ENCODE results near the gene CSK. TPM values are rescaled to one million over a fixed set of nuclear protein-coding genes. Genes with fewer than 3 reads are reported as not detected.

CSK gene
- polyA plus RNA-seq (2013), result 25.3 and 25.5 TPM in 2 replicates

- peak within 1 kb of the TSS; percentile 19 for H2BK12ac ChIP-seq (ENCODE audit: low read length)
- peak within 1 kb of the TSS; percentile 77 for H3K14ac ChIP-seq (ENCODE audit: low read length)
- H4K8ac ChIP-seq (ENCODE audit: low read depth, low read length), result peak within 1 kb of the TSS; percentile 79
- H3K4me2 ChIP-seq (ENCODE audit: low read length), result peak within 1 kb of the TSS; percentile 91
- H2AK5ac ChIP-seq (ENCODE audit: low read length), result peak within 1 kb of the TSS; percentile 39
- peak within 1 kb of the TSS; percentile 80 for H3K4me3 ChIP-seq (ENCODE audit: low read depth, low read length)
- H3K79me1 ChIP-seq (ENCODE audit: low read length), result peaks cover 7% of the 10 kb centered on the region
- H3K36me3 ChIP-seq (ENCODE audit: control insufficient read depth in 1 of 2, insufficient read depth in 2 of 2, low read length in 2 of 2), result peaks cover 0 to 7% of the 10 kb centered on the region in 2 experiments
- no peak within 1 kb of the TSS for H3K23ac ChIP-seq (ENCODE audit: low read length)
- no peaks in the 10 kb centered on the region for H3K9me3 ChIP-seq (ENCODE audit: insufficient read depth, low read depth, low read length)
- H3K27me3 ChIP-seq (ENCODE audit: insufficient read depth, low read length), result no peaks in the 10 kb centered on the region
- DNase-seq, result peak; percentile 67 to 87
- peak within 1 kb of the TSS; percentile 96 for H3K9ac ChIP-seq (ENCODE audit: low read length)
- H2AFZ ChIP-seq (ENCODE audit: insufficient read depth, low read length, poor library complexity), result peak within 1 kb of the TSS; percentile 88
- WGBS (ENCODE audit: extremely low coverage, insufficient coverage, insufficient read length), result no CpG with 5 or more reads among the region's 74 CpGs
- H2BK120ac ChIP-seq (ENCODE audit: insufficient read depth, low read length, poor library complexity), result peak within 1 kb of the TSS; percentile 73
- H4K12ac ChIP-seq (ENCODE audit: low read depth, low read length), result peak within 1 kb of the TSS; percentile 39
- H3K4ac ChIP-seq (ENCODE audit: low read depth, low read length), result peak within 1 kb of the TSS; percentile 63
- peak within 1 kb of the TSS; percentile 71 for H3K18ac ChIP-seq (ENCODE audit: low read length)
- peak within 1 kb of the TSS; percentile 52 for H2BK5ac ChIP-seq (ENCODE audit: low read depth, low read length, poor library complexity)
- H3K79me2 ChIP-seq (ENCODE audit: control insufficient read depth, insufficient read depth, low read length, poor library complexity), result peaks cover 10% of the 10 kb centered on the region
- peaks cover 26 to 33% of the 10 kb centered on the region in 2 experiments for H3K4me1 ChIP-seq (ENCODE audit: control insufficient read depth in 1 of 2, insufficient read depth in 2 of 2, low read length in 2 of 2)
- peak within 1 kb of the TSS; percentile 50 for H3K27ac ChIP-seq (ENCODE audit: low read depth, low read length)
- H4K91ac ChIP-seq (ENCODE audit: low read depth, low read length), result peak within 1 kb of the TSS; percentile 94
Measured at GRCh38 chr15:74781431-74782258, at the start of gene CSK. TSS of gene CSK (plus strand) at chr15:74782080. CDS start at chr15:74798298, 16,218 bp downstream.

- no peak overlapping the region for H2BK120ac ChIP-seq (ENCODE audit: insufficient read depth, low read length, poor library complexity)
- peak overlapping the region; percentile 30 for H3K4me3 ChIP-seq (ENCODE audit: low read depth, low read length)
- no peak overlapping the region for H4K8ac ChIP-seq (ENCODE audit: low read depth, low read length)
- no peak overlapping the region for H2AK5ac ChIP-seq (ENCODE audit: low read length)
- no peak overlapping the region for H4K91ac ChIP-seq (ENCODE audit: low read depth, low read length)
- no peak overlapping the region for H2BK5ac ChIP-seq (ENCODE audit: low read depth, low read length, poor library complexity)
- no peak overlapping the region for H4K12ac ChIP-seq (ENCODE audit: low read depth, low read length)
- no peak overlapping the region for H3K27ac ChIP-seq (ENCODE audit: low read depth, low read length)
- no peaks in the 10 kb centered on the region for H3K79me2 ChIP-seq (ENCODE audit: control insufficient read depth, insufficient read depth, low read length, poor library complexity)
- no peak overlapping the region for H3K4me2 ChIP-seq (ENCODE audit: low read length)
- no peaks in the 10 kb centered on the region for H3K36me3 ChIP-seq (ENCODE audit: control insufficient read depth in 1 of 2, insufficient read depth in 2 of 2, low read length in 2 of 2)
- H3K9me3 ChIP-seq (ENCODE audit: insufficient read depth, low read depth, low read length), result peaks cover 5% of the 10 kb centered on the region
- no peaks in the 10 kb centered on the region for H3K4me1 ChIP-seq (ENCODE audit: control insufficient read depth in 1 of 2, insufficient read depth in 2 of 2, low read length in 2 of 2)
- no peak overlapping the region for H3K4ac ChIP-seq (ENCODE audit: low read depth, low read length)
- no peak overlapping the region for H3K14ac ChIP-seq (ENCODE audit: low read length)
- H3K18ac ChIP-seq (ENCODE audit: low read length), result no peak overlapping the region
- H3K23ac ChIP-seq (ENCODE audit: low read length), result no peak overlapping the region
- no peaks in the 10 kb centered on the region for H3K79me1 ChIP-seq (ENCODE audit: low read length)
- no peak overlapping the region for H2AFZ ChIP-seq (ENCODE audit: insufficient read depth, low read length, poor library complexity)
- no peak overlapping the region for H3K9ac ChIP-seq (ENCODE audit: low read length)
- WGBS (ENCODE audit: extremely low coverage, insufficient coverage, insufficient read length), result no CpG with 5 or more reads among the region's 5 CpGs
- no peak overlapping the region for H2BK12ac ChIP-seq (ENCODE audit: low read length)
- DNase-seq, result no peak
- no peaks in the 10 kb centered on the region for H3K27me3 ChIP-seq (ENCODE audit: insufficient read depth, low read length)
Measured at GRCh38 chr15:74732846-74733245, 49.0 kb upstream of the CSK start.

- no peaks in the 10 kb centered on the region for H3K79me1 ChIP-seq (ENCODE audit: low read length)
Measured at GRCh38 chr15:74733269-74733668, 48.6 kb upstream of the CSK start.

GRCh38 chr15:74735305-74735704, 46.6 kb upstream of the CSK start:
- DNase-seq, result peak in 1 of 2 donors; percentile 60

More at GRCh38 chr15:74733269-74733668, 48.6 kb upstream of the CSK start:
- no peak overlapping the region for H4K8ac ChIP-seq (ENCODE audit: low read depth, low read length)
- no peak overlapping the region for H3K27ac ChIP-seq (ENCODE audit: low read depth, low read length)
- H4K12ac ChIP-seq (ENCODE audit: low read depth, low read length), result no peak overlapping the region
- no peak overlapping the region for H4K91ac ChIP-seq (ENCODE audit: low read depth, low read length)
- H3K23ac ChIP-seq (ENCODE audit: low read length), result no peak overlapping the region
- no peak overlapping the region for H3K4me2 ChIP-seq (ENCODE audit: low read length)
- H2BK12ac ChIP-seq (ENCODE audit: low read length), result no peak overlapping the region
- H3K9me3 ChIP-seq (ENCODE audit: insufficient read depth, low read depth, low read length), result peaks cover 2% of the 10 kb centered on the region
- no peaks in the 10 kb centered on the region for H3K27me3 ChIP-seq (ENCODE audit: insufficient read depth, low read length)
- no peaks in the 10 kb centered on the region for H3K36me3 ChIP-seq (ENCODE audit: control insufficient read depth in 1 of 2, insufficient read depth in 2 of 2, low read length in 2 of 2)
- H3K4me3 ChIP-seq (ENCODE audit: low read depth, low read length), result no peak overlapping the region
- no peak overlapping the region for H3K14ac ChIP-seq (ENCODE audit: low read length)
- no peak overlapping the region for H3K9ac ChIP-seq (ENCODE audit: low read length)
- H2AFZ ChIP-seq (ENCODE audit: insufficient read depth, low read length, poor library complexity), result no peak overlapping the region
- H2BK5ac ChIP-seq (ENCODE audit: low read depth, low read length, poor library complexity), result no peak overlapping the region
- no CpG with 5 or more reads among the region's 3 CpGs for WGBS (ENCODE audit: extremely low coverage, insufficient coverage, insufficient read length)
- H2AK5ac ChIP-seq (ENCODE audit: low read length), result no peak overlapping the region
- H3K18ac ChIP-seq (ENCODE audit: low read length), result no peak overlapping the region
- H3K79me2 ChIP-seq (ENCODE audit: control insufficient read depth, insufficient read depth, low read length, poor library complexity), result no peaks in the 10 kb centered on the region
- no peak overlapping the region for H2BK120ac ChIP-seq (ENCODE audit: insufficient read depth, low read length, poor library complexity)
- no peak overlapping the region for H3K4ac ChIP-seq (ENCODE audit: low read depth, low read length)
- no peaks in the 10 kb centered on the region for H3K4me1 ChIP-seq (ENCODE audit: control insufficient read depth in 1 of 2, insufficient read depth in 2 of 2, low read length in 2 of 2)
- DNase-seq, result no peak

More at GRCh38 chr15:74735305-74735704, 46.6 kb upstream of the CSK start:
- no CpG with 5 or more reads among the region's 3 CpGs for WGBS (ENCODE audit: extremely low coverage, insufficient coverage, insufficient read length)
- Histone ChIP-seq H3K4me3 (ENCODE audit: low read depth, low read length) (no peak overlapping the region), H3K4me2 (ENCODE audit: low read length) (no peak overlapping the region), H3K27ac (ENCODE audit: low read depth, low read length) (no peak overlapping the region), H2BK120ac (ENCODE audit: insufficient read depth, low read length, poor library complexity) (no peak overlapping the region), H3K36me3 (ENCODE audit: control insufficient read depth in 1 of 2, insufficient read depth in 2 of 2, low read length in 2 of 2) (no peaks in the 10 kb centered on the region), H2AK5ac (ENCODE audit: low read length) (no peak overlapping the region), H3K23ac (ENCODE audit: low read length) (no peak overlapping the region), H3K9ac (ENCODE audit: low read length) (no peak overlapping the region), H3K4me1 (ENCODE audit: control insufficient read depth in 1 of 2, insufficient read depth in 2 of 2, low read length in 2 of 2) (no peaks in the 10 kb centered on the region), H3K18ac (ENCODE audit: low read length) (no peak overlapping the region), H4K91ac (ENCODE audit: low read depth, low read length) (no peak overlapping the region), H4K8ac (ENCODE audit: low read depth, low read length) (no peak overlapping the region), H2BK5ac (ENCODE audit: low read depth, low read length, poor library complexity) (no peak overlapping the region), H3K79me2 (ENCODE audit: control insufficient read depth, insufficient read depth, low read length, poor library complexity) (no peaks in the 10 kb centered on the region), H4K12ac (ENCODE audit: low read depth, low read length) (no peak overlapping the region), H2BK12ac (ENCODE audit: low read length) (no peak overlapping the region), H3K79me1 (ENCODE audit: low read length) (no peaks in the 10 kb centered on the region), H3K9me3 (ENCODE audit: insufficient read depth, low read depth, low read length) (peaks cover 2% of the 10 kb centered on the region), H3K4ac (ENCODE audit: low read depth, low read length) (no peak overlapping the region), H2AFZ (ENCODE audit: insufficient read depth, low read length, poor library complexity) (no peak overlapping the region), H3K27me3 (ENCODE audit: insufficient read depth, low read length) (no peaks in the 10 kb centered on the region), H3K14ac (ENCODE audit: low read length) (no peak overlapping the region)

All from trophoblast cell (in vitro differentiated cells and primary cell).